Measurements from ENCODE around the gene TST. TPM values are rescaled to one million over a fixed set of nuclear protein-coding genes. Genes with fewer than 3 reads are reported as not detected.

The TST gene
- 29.0 TPM for polyA plus RNA-seq (2013, experiment 1 of 2)
- 28.8 TPM for polyA plus RNA-seq (2013, experiment 2 of 2)

DNA sequence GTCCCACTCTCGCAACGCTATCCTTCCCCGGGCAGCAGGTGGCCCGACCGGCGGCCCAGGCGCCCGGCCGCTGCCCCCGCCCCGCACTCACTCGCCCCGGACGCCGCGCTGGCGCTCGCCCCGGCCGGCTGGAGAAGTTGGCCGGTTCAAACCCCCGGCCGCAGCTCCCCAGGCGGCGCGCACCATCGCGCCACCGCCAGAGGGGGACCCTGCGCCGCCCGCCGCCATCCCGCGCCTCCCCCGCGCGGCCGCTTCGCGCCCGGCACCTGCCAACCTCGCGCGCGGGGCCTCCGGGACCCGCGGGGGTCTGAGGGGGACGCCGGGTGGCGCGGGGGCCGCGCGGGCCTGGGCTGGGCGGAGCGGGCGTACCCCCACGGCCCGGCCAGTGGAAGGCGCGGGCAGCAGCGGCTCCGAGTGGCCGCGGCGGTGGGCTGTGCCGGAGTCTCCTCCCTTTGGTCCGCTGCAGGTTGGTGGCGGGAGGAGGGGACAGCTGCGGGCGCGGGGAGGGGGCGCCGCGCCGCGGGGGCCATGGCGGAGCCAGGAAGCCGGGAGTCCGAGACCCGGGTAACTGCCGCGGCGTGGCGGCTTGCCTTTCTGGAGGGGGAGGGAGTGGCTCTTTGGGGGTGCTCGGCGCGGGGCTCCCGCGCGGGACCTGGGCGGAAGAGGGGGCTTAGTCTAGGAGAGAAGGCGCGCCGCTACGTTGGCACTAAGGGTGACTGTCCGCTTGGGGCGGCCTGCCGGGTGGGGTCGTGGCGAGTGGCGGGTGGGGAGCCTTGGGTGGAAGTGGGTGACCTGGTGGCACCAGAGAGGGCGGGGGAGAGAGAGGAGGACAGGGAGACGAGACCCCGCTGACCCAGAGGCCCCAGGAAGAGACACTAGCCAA lies at the start of gene TST, which contains the start of gene MPST:
TSS of gene TST (minus strand) at position 139 of the 883 bp plus-strand sequence. CDS start 715 bp downstream, outside the sequence.
TSS of gene MPST (plus strand) at position 434 of the 883 bp plus-strand sequence. CDS start at position 529, 95 bp downstream.
- peak within 1 kb of the TSS; percentile 79 for H3K27ac ChIP-seq (ENCODE audit: low read depth, low read length, severe bottlenecking)
- 0% methylated on average over 64 to 68 of the region's 107 CpGs for WGBS, 2 experiments (ENCODE audit: insufficient coverage in 2 of 2)

DNA sequence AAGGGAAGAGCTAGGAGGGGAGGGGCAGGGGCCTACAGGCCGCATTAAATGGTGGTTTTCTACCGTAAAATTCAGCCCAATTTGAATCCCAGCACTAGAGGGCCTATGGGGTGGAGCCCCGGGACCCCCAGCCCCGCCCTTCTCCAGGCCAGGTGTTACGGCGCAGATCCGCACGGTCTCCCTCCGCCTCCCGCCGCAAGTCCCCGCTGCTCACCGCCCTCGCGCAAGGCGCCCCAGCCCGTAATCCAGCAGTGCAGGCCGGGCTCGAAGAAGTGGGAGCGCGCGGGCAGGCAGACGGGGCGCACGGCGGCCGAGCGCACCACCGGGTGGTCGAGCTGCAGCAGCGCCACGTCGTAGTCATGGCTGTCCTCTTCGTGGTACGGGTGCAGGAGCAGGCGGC lies 49.6 kb upstream of the TST start:
- 1 to 6% methylated on average over 22 to 32 of the region's 36 CpGs for WGBS, 2 experiments (ENCODE audit: insufficient coverage in 2 of 2)
- Histone ChIP-seq H3K9me3 (ENCODE audit: control insufficient read depth, low read length) (no peaks in the 10 kb centered on the region), H3K4me1 (ENCODE audit: control insufficient read depth, insufficient read depth, low read length, poor library complexity, severe bottlenecking) (no peaks in the 10 kb centered on the region), H3K27ac (ENCODE audit: low read depth, low read length, severe bottlenecking) (no peak overlapping the region), H3K4me3 (ENCODE audit: extremely low read depth, insufficient read depth, low read length, poor library complexity, severe bottlenecking) (no peak overlapping the region), H3K36me3 (ENCODE audit: control insufficient read depth, insufficient read depth, low read length) (no peaks in the 10 kb centered on the region)

More for the DNA sequence above, at the start of gene TST, which contains the start of gene MPST:
- Histone ChIP-seq H3K4me3 (ENCODE audit: extremely low read depth, insufficient read depth, low read length, poor library complexity, severe bottlenecking) (peak within 1 kb of the TSS; percentile 97), H3K4me1 (ENCODE audit: control insufficient read depth, insufficient read depth, low read length, poor library complexity, severe bottlenecking) (peaks cover 15% of the 10 kb centered on the region), H3K36me3 (ENCODE audit: control insufficient read depth, insufficient read depth, low read length) (peaks cover 37% of the 10 kb centered on the region), H3K9me3 (ENCODE audit: control insufficient read depth, low read length) (no peaks in the 10 kb centered on the region)

DNA sequence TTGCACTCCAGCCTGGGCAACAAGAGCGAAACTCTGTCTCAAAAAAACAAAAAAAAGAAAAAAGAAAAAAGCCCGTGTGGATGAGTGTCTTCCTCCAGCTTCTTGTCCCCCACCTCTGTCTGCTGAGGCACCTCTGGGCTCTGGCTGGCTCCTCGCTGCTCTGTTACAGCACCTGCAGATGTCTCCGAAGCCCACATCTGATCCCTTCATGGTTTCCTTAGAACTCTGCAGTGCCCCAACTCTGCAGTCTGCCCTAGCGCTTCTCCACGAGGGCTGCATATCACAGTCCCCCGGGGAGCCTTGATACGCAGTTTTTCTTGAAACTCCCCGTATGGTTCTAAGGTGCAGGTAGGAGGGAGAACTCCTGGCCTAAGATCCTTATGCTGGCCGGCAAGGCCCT lies 48.2 kb upstream of the TST start:
- 86 to 88% methylated on average over 7 to 8 of the region's 10 CpGs for WGBS, 2 experiments (ENCODE audit: insufficient coverage in 2 of 2)
- Histone ChIP-seq H3K9me3 (ENCODE audit: control insufficient read depth, low read length) (no peaks in the 10 kb centered on the region), H3K36me3 (ENCODE audit: control insufficient read depth, insufficient read depth, low read length) (no peaks in the 10 kb centered on the region), H3K4me3 (ENCODE audit: extremely low read depth, insufficient read depth, low read length, poor library complexity, severe bottlenecking) (no peak overlapping the region), H3K4me1 (ENCODE audit: control insufficient read depth, insufficient read depth, low read length, poor library complexity, severe bottlenecking) (no peaks in the 10 kb centered on the region), H3K27ac (ENCODE audit: low read depth, low read length, severe bottlenecking) (no peak overlapping the region)

DNA sequence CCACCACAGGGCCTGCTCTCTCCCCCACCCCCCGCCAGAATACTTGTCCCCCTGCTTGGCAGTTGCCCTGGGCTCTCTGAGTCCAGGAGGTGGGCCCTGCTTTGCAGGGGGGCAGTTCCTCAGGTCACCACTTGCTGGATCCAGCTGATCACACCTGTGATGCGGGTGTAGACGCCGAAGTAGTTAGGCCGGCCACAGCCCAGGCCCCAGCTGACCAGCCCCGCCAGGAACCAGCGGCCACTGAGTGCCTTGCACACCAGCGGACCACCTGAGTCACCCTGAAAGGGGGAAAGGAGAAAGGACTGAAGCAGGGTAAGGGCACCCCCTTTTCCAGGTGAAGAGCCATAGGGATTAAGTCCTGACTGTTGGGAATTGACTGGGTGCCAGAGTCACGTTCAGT lies 46.7 kb upstream of the TST start:
- Histone ChIP-seq H3K27ac (ENCODE audit: low read depth, low read length, severe bottlenecking) (no peak overlapping the region), H3K36me3 (ENCODE audit: control insufficient read depth, insufficient read depth, low read length) (peaks cover 4% of the 10 kb centered on the region), H3K4me3 (ENCODE audit: extremely low read depth, insufficient read depth, low read length, poor library complexity, severe bottlenecking) (no peak overlapping the region), H3K4me1 (ENCODE audit: control insufficient read depth, insufficient read depth, low read length, poor library complexity, severe bottlenecking) (peaks cover 5% of the 10 kb centered on the region), H3K9me3 (ENCODE audit: control insufficient read depth, low read length) (no peaks in the 10 kb centered on the region)
- 94 to 96% methylated on average over 7 to 9 of the region's 9 CpGs for WGBS, 2 experiments (ENCODE audit: insufficient coverage in 2 of 2)

DNA sequence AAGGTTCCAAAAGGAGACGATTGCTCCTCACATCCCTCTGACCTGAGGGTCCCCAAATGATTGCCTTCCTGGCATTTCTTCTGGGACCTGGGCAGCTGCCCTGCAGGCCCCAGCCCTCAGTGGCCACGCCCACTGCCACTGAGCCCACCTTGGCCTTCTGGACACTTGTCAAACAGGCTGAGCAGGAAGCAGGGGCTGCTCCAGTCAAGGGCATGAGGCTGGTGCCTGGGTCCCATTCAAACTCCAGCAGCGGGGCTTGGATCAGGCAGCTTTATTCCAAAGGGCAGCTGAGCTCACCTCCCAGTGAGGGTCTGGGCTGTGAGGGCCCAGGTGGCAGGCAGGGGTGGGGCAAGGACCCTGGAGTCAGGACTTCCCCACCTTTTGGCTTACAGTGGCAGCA lies 45.9 kb upstream of the TST start:
- H3K27ac ChIP-seq (ENCODE audit: low read depth, low read length, severe bottlenecking), result no peak overlapping the region
- no peak overlapping the region for H3K4me3 ChIP-seq (ENCODE audit: extremely low read depth, insufficient read depth, low read length, poor library complexity, severe bottlenecking)
- peaks cover 4% of the 10 kb centered on the region for H3K36me3 ChIP-seq (ENCODE audit: control insufficient read depth, insufficient read depth, low read length)
- no peaks in the 10 kb centered on the region for H3K9me3 ChIP-seq (ENCODE audit: control insufficient read depth, low read length)
- H3K4me1 ChIP-seq (ENCODE audit: control insufficient read depth, insufficient read depth, low read length, poor library complexity, severe bottlenecking), result peaks cover 5% of the 10 kb centered on the region
- WGBS, 2 experiments (ENCODE audit: insufficient coverage in 2 of 2), result 86 to 92% methylated on average over 3 of the region's 3 CpGs

DNA sequence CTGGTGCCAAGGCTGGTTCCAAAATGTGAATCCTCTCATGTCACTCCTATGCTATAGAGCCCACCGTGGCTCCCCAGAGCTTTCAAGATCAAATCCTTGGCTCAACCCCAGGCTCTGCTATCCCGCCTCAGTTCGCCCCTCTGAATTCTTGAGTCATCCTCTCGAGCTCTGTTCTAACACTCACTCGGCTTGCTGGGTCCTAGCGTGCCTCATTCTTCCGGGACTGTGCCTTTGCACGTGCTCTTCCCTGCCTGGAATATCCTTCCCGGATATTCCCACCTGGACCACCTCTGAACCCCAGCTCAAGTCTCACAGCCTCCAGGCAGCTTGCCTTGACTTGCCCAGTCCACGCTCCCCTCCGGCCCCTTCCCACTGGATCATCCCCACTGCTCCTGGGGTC lies 45.3 kb upstream of the TST start:
- H3K27ac ChIP-seq (ENCODE audit: low read depth, low read length, severe bottlenecking), result no peak overlapping the region
- no peaks in the 10 kb centered on the region for H3K9me3 ChIP-seq (ENCODE audit: control insufficient read depth, low read length)
- WGBS, 2 experiments (ENCODE audit: insufficient coverage in 2 of 2), result 90 to 94% methylated on average over 8 to 11 of the region's 11 CpGs
- H3K36me3 ChIP-seq (ENCODE audit: control insufficient read depth, insufficient read depth, low read length), result peaks cover 4% of the 10 kb centered on the region
- H3K4me1 ChIP-seq (ENCODE audit: control insufficient read depth, insufficient read depth, low read length, poor library complexity, severe bottlenecking), result peaks cover 5% of the 10 kb centered on the region
- H3K4me3 ChIP-seq (ENCODE audit: extremely low read depth, insufficient read depth, low read length, poor library complexity, severe bottlenecking), result no peak overlapping the region

DNA sequence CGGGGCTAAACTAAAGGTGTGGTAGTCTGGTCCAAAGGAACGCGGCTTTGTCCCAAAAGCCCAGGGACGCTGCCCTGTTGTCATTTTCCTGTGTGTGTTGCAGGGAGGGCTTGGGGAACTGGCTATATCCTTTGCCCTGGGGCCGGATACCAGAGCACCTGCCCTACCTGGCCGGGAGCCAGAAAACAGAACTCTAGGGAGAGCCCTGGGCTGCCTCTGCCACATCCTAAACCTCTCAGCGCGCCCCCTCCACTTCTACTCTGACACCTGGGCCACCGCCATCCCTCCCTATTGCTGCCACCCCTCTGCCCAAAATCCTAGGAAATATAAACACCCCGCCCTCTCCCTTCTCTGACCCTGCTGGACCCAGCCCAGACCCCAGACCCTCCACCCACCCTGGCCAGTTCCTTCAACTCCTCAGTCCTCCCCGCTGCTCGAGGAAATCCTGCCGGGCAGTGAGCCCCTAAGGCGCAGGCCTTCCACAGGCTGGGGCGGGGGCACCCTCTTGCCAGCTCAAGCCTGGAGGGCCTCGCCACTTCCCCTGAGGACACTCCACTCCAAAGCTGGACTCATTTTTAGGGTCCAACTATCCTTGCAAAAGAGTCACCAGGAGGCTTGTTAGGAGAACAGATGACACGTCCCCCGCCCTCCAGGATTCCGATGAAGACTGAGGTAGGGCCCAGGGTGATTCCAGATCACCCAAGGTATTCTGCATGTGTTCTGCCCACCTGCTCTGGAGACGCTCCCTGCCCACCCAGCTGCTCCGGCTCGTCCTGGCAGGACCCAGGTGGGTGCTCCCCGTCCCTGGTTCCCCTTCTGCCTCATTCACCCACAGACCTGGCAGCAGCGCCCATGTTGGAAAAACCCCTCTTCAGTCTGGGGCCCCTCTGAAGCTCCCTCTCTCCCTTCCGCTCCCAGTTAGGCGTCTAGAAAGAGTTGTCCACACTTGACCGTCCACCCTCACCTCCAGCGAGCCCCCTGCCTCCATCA lies 44.5 kb upstream of the TST start:
- Histone ChIP-seq H3K4me3 (ENCODE audit: extremely low read depth, insufficient read depth, low read length, poor library complexity, severe bottlenecking) (no peak overlapping the region), H3K9me3 (ENCODE audit: control insufficient read depth, low read length) (no peaks in the 10 kb centered on the region), H3K27ac (ENCODE audit: low read depth, low read length, severe bottlenecking) (no peak overlapping the region), H3K36me3 (ENCODE audit: control insufficient read depth, insufficient read depth, low read length) (peaks cover 12% of the 10 kb centered on the region), H3K4me1 (ENCODE audit: control insufficient read depth, insufficient read depth, low read length, poor library complexity, severe bottlenecking) (peaks cover 5% of the 10 kb centered on the region)
- WGBS, 2 experiments (ENCODE audit: insufficient coverage in 2 of 2), result 92% methylated on average over 24 to 26 of the region's 28 CpGs

DNA sequence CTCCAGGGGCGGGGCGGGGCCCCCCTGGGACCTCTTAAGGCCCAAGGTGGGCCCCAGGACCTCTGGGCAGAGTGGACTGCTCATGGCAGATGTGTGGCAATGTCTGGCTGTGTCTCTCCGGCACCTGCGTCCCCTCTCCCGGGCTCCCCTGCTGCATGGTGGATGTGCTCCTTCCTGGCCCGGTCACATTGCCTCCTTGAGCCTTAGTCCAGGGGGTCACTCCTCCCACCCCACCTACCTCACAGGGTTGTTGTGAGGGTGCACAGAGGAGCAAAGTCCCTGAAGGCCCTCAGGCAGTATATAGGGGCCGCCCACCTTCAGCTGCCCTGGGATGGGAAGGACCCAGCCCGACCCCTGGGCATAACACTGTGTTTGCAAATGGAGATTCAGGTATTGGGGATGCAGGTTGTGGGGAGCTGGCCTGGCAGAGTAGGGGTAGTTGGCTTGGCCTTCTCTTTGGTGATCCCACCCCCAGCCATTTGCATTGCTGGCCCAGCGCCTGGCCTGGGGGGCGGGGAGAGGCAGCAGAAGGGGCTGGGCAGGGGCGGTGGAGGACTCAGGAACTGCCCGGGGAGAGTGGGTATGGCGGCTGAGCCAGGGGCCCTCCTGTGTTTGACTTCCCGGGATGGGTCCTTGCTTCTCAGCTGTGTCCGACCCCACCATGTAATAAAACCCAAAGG lies 43.6 kb upstream of the TST start:
- no peaks in the 10 kb centered on the region for H3K9me3 ChIP-seq (ENCODE audit: control insufficient read depth, low read length)

DNA sequence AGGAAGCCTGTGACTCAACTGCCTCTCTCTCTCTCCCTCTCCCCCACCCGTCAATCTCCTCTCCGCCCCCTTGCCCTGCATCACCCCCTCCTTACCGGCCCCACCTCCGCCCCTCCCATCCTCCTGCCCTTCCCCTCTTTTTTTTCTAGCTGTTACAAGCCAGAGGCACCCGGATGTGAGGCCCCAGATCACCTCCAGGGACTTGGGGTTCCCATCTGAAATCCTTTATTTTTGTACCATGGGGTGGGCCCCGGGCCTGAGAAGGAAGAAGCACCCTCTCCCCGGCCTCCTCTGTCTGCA lies 43.1 kb upstream of the TST start:
- 57 to 63% methylated on average over 1 to 4 of the region's 7 CpGs for WGBS, 2 experiments (ENCODE audit: insufficient coverage in 2 of 2)

More for the DNA sequence above, 43.6 kb upstream of the TST start:
- WGBS, 2 experiments (ENCODE audit: insufficient coverage in 2 of 2), result 65% methylated on average over 7 to 14 of the region's 15 CpGs
- Histone ChIP-seq H3K4me3 (ENCODE audit: extremely low read depth, insufficient read depth, low read length, poor library complexity, severe bottlenecking) (no peak overlapping the region), H3K36me3 (ENCODE audit: control insufficient read depth, insufficient read depth, low read length) (peaks cover 20% of the 10 kb centered on the region), H3K4me1 (ENCODE audit: control insufficient read depth, insufficient read depth, low read length, poor library complexity, severe bottlenecking) (peaks cover 5% of the 10 kb centered on the region), H3K27ac (ENCODE audit: low read depth, low read length, severe bottlenecking) (no peak overlapping the region)

More for the DNA sequence above, 43.1 kb upstream of the TST start:
- peaks cover 5% of the 10 kb centered on the region for H3K4me1 ChIP-seq (ENCODE audit: control insufficient read depth, insufficient read depth, low read length, poor library complexity, severe bottlenecking)
- no peak overlapping the region for H3K4me3 ChIP-seq (ENCODE audit: extremely low read depth, insufficient read depth, low read length, poor library complexity, severe bottlenecking)
- H3K36me3 ChIP-seq (ENCODE audit: control insufficient read depth, insufficient read depth, low read length), result peaks cover 26% of the 10 kb centered on the region
- no peaks in the 10 kb centered on the region for H3K9me3 ChIP-seq (ENCODE audit: control insufficient read depth, low read length)
- no peak overlapping the region for H3K27ac ChIP-seq (ENCODE audit: low read depth, low read length, severe bottlenecking)
